Motor neuron (in vitro differentiated cells): ENCODE data around the gene PARPBP. TPM values are rescaled to one million over a fixed set of nuclear protein-coding genes. Genes with fewer than 3 reads are reported as not detected.

Source experiments
- ATAC-seq, 8 experiments: fragments of 200-7000 bp; cut with Tn5 transposase; replicated peaks in 6 of 8; 2 replicates each; pipeline ENCODE4 v1.8.0; 2021; ENCODE audit warnings: mild to moderate bottlenecking in 8 of 8, moderate library complexity in 8 of 8
- H3K27ac ChIP-seq, 2 donors: fragments of 250-450 bp; sonication (Bioruptor Pico); 2 replicates each; pipeline ENCODE4 v1.9.0; 2021; ENCODE audit warnings: antibody characterized with exemption in 2 of 2, mild to moderate bottlenecking in 2 of 2, moderate library complexity in 1 of 2
- H3K4me1 ChIP-seq, 2 donors: fragments of 250-450 bp; sonication (Bioruptor Pico); replicated peaks in 1 of 2; 2 replicates each; pipeline ENCODE4 v1.6.1; 2021; ENCODE audit warnings: antibody characterized with exemption in 2 of 2, mild to moderate bottlenecking in 2 of 2, moderate library complexity in 1 of 2
- H3K4me3 ChIP-seq, 5 donors: fragments of 250-450 bp; sonication (Bioruptor Pico); 2 replicates each; pipeline ENCODE4 v1.9.0; 2021; ENCODE audit warnings: antibody characterized with exemption in 5 of 5, mild to moderate bottlenecking in 5 of 5, moderate library complexity in 4 of 5
- WGBS, 10 experiments: fragments of 450-650 bp; shearing (Covaris generic); methylation state at CpG; one replicate each; pipeline ENCODE4 v1.0.0; 2022; 5-methylcytosine and 5-hydroxymethylcytosine counted together
- in situ Hi-C, 9 experiments: fragments of 400-800 bp; cut with MboI; loops; one replicate each; pipeline ENCODE4 v1.15.0; 2021; ENCODE audit warnings: low sequenced_read_pairs in 9 of 9, low pct_unique_long_range_greater_than_20kb in 2 of 9; ENCODE audit not compliant: unreplicated experiment in 9 of 9
- total RNA-seq, 8 experiments: library from RNA; unstranded; fragments of 300-600 nt; gene quantifications; 2 replicates each; pipeline versions ENCODE4 v1.2.3 to v1.2.4, GENCODE V29; 2022

Gene PARPBP
- total RNA-seq, 8 experiments from 2014 or later, result 1.2 to 24.2 (median 2.5) TPM

DNA sequence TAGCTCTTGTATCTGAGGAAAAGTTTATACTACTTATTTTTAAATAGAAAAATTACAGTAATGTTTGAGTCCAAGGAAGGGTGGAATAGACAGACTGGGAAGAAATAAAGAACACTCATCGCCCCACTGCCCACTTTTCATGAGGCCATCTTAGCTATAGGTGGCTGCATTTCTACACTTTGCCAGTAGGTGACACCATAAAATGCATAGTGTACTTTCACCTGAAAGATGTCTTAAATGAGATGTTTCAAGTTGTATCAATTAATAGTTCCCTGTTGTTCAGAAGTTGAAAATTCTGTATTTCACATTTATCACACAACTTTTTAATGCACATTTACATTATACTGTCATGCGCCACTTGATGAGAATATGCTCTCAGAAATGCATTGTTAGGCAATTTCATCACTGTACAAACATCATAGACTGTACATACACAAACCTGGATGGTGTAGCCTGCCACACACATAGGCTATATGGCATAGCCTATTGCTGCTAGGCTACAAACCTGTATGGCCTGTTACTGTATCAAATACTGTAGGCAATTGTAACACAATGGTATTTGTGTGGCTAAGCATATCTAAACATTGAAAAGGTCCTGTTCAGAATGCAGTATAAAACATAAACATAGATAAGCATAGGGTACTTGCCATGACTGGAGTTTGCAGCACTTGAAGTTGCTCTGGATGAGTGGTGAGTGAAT, 50.1 kb downstream of the PARPBP start:
- H3K27ac ChIP-seq, result no peak overlapping the region
- no peak overlapping the region for H3K4me3 ChIP-seq
- 80 to 100% (median 100%) methylated on average over 1 to 2 of the region's 2 CpGs; no CpG with 5 or more reads in 1 of the 10 experiments for WGBS, 10 experiments
- H3K4me1 ChIP-seq, result no peaks in the 10 kb centered on the region
- in situ Hi-C loops, result loop anchor here in 1 of 9 experiments (25.0 kb wide), 1 partner anchor 317 kb away; the partner anchor contains the start of gene IGF1
- ATAC-seq, result peak in 4 of 8 experiments; percentile 21 to 50 (median 36)

DNA sequence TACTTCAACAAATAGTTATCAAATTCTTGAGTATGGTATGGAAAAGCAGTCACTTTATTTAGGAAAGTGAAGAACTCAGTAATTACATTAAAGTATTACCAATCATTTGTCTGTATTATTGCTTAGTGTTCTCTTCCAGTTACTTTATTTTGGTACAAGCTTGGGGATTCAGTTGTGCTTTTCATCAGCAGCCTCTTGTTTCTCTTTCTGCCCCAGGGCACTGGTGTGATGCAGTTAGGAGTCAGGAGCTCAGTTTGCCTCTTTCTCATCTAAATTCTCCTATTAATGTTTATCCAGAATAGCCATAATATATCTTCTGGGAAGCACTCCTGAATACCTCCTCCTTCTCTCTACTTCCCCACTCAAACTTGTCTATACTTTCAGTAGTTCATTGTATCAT, 52.0 kb downstream of the PARPBP start:
- Histone ChIP-seq H3K4me3 (no peak overlapping the region), H3K27ac (no peak overlapping the region), H3K4me1 (no peaks in the 10 kb centered on the region)
- in situ Hi-C loops, result loop anchor here in 1 of 9 experiments (25.0 kb wide), 1 partner anchor 315 kb away; the partner anchor contains the start of gene IGF1
- ATAC-seq, result no peak

DNA sequence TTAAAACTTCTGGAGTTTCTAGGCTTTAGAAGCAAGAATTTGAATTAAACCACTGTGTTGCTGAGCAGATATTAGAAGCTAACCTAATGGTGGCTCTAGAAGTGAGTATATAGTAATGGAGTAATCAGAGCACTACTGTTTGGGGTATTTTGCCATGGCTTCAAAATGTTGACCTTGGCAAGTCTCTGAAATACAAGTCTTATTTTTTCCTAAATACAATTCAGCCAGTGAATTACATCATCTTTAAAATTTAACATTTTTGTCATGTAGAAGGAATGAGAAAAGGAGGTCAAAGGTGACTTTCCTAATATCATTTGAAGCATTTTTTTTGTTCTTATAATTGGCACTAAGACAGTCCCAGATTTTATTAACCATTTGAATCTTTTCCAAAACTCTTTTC, 52.5 kb downstream of the PARPBP start:
- no peaks in the 10 kb centered on the region for H3K4me1 ChIP-seq
- H3K27ac ChIP-seq, result no peak overlapping the region
- ATAC-seq, result no peak
- H3K4me3 ChIP-seq, result no peak overlapping the region
- in situ Hi-C loops, result loop anchor here in 1 of 9 experiments (25.0 kb wide), 1 partner anchor 315 kb away; the partner anchor contains the start of gene IGF1

DNA sequence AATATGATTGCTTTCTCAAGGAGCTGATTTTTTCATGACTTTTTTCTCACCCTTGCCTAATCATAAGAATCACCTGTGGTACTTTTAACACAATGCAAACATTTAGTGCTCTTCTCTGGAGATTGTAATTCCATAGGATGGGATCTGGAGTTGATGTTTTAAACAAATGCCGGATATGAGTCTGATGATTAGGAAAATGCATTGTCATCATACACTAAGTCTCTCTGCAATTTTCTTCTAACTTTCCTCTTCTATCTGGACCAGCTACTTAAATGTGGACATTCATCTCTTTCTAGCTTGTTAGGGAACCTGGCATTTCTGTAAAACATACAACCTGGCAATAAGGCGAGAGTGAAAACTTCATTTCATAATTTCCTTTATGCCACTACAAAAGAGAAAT, 54.1 kb downstream of the PARPBP start:
- no peak overlapping the region for H3K27ac ChIP-seq
- in situ Hi-C loops, result loop anchor here in 1 of 9 experiments (25.0 kb wide), 1 partner anchor 313 kb away; the partner anchor contains the start of gene IGF1
- H3K4me3 ChIP-seq, result no peak overlapping the region
- ATAC-seq, result no peak
- no peaks in the 10 kb centered on the region for H3K4me1 ChIP-seq
- WGBS, 10 experiments, result 50 to 100% (median 100%) methylated on average over 1 to 2 of the region's 2 CpGs; no CpG with 5 or more reads in 2 of the 10 experiments

DNA sequence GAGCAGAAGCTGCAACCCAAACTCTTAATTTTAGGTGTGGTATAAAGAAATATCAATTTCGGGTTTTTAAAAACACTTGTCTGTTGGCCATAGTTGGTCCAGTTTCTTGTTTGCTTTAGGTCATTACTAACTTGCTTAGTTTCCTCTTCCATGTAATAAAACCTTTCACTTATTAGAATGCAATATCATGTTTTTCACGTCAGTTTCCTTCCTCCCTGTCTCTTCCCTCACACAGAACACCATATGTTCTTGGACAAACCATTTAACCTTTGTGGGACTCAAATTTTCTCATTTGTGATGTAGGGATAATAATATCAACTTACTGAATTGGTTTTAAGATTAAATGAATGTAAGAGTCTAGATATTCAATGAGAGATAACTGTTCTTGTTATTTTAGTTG, 54.8 kb downstream of the PARPBP start:
- Histone ChIP-seq H3K4me1 (no peaks in the 10 kb centered on the region), H3K4me3 (no peak overlapping the region), H3K27ac (no peak overlapping the region)
- in situ Hi-C loops, result loop anchor here in 1 of 9 experiments (25.0 kb wide), 1 partner anchor 313 kb away; the partner anchor contains the start of gene IGF1
- 78 to 100% (median 95%) methylated on average over 1 to 2 of the region's 2 CpGs for WGBS, 10 experiments
- no peak for ATAC-seq

DNA sequence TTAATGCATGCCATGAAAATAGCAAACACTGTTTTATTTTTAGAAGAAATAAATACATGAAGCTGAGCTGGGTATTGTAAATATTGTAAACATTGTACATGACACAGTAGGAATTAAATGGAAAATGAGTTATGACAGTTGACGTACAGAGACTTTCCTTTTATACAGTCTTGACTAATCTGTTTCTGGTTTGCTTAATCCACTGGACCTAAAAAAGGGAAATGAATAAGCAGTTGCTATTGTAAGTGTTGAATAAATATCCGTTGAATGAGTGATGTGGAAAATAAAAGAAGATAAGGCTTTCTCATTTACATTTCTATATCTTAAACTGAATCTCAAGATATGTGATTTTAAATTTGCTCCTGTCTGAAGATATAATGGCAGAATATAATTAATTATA, 62.7 kb downstream of the PARPBP start:
- in situ Hi-C loops, result no loop called here
- WGBS, 10 experiments, result 67 to 100% (median 90%) methylated on average over 1 to 2 of the region's 2 CpGs
- ATAC-seq, result no peak
- Histone ChIP-seq H3K27ac (no peak overlapping the region), H3K4me3 (no peak overlapping the region), H3K4me1 (no peaks in the 10 kb centered on the region)

DNA sequence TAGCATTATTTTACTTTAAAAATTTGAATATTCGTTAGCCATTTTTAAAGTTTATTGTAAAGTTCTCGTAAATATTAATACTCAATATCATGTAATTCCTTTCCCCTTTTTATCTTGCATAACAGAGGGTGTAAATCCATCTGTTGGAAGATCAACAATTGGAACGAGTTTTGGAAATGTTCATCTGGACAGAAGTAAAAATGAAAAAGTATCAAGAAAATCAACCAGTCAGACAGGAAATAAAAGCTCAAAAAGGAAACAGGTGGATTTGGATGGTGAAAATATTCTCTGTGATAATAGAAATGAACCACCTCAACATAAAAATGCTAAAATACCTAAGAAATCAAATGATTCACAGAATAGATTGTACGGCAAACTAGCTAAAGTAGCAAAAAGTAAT, 75.8 kb downstream of the PARPBP start:
- Histone ChIP-seq H3K27ac (no peak overlapping the region), H3K4me1 (no peaks in the 10 kb centered on the region), H3K4me3 (no peak overlapping the region)
- ATAC-seq, result no peak
- in situ Hi-C loops, result no loop called here
- WGBS, 10 experiments, result 60 to 100% (median 92%) methylated on average over 2 to 4 of the region's 4 CpGs

DNA sequence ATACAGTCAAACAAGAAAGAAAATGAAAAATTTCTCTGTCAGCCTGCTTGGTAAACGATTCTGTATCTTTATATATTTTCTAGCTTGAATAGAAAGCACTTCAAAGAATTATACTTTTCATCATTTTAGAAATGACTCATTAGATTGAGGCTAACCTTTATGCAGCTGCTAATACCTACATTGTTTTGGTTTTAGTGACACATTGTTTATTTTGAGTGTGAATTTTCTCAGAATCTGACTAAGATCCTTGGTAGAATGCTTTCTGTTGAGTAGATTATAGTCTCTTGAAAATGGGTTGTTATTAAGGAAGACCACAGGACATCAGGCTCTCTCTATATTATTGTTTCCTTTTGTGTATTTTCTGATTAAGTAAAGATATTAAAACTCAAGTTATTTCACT, 77.8 kb downstream of the PARPBP start, which contains the start of gene PMCH:
Gene PMCH, minus strand, starts transcription at position 45 of the 400 bp plus-strand sequence. CDS start 63 bp downstream, outside the sequence.
- Histone ChIP-seq H3K4me3 (no peak within 1 kb of the TSS), H3K4me1 (no peaks in the 10 kb centered on the region), H3K27ac (no peak within 1 kb of the TSS)
- WGBS, 10 experiments, result 60 to 100% (median 84%) methylated on average over 1 of the region's 1 CpG; no CpG with 5 or more reads in 1 of the 10 experiments
- no peak for ATAC-seq
- in situ Hi-C loops, result no loop called here

DNA sequence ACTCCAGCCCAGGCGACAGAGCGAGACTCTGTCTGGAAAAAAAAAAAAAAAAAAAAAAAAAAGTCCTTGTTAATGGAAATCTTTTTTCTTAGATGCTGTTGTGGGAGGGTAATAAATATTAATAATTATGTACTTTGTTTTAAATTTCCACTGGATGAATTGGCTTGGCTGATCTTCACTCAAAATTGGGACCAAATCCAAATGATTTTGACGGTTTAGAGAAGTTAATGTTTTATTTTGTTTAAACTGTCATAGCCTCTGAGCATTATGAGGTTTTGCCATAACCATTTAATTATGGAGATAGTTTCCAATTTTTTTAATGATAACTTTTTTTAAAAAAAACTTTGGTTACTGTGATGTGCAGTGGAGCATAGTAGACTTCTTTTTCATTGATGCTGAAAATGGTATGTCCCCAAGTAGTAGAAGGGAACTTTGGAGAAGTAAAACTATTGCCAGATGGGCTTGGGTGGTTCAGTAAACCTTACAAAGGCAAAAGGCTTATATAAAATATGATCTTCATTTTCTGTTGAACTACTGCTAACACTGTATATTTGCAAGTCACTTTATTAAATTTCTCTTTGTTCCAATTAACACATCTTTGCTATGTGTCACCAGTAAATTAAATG, 81.6 kb downstream of the PARPBP start:
- in situ Hi-C loops, result no loop called here
- WGBS, 10 experiments, result 0 to 100% (median 88%) methylated on average over 1 to 3 of the region's 3 CpGs; no CpG with 5 or more reads in 1 of the 10 experiments
- H3K27ac ChIP-seq, result no peak overlapping the region
- ATAC-seq, result no peak
- H3K4me1 ChIP-seq, result no peaks in the 10 kb centered on the region
- no peak overlapping the region for H3K4me3 ChIP-seq

DNA sequence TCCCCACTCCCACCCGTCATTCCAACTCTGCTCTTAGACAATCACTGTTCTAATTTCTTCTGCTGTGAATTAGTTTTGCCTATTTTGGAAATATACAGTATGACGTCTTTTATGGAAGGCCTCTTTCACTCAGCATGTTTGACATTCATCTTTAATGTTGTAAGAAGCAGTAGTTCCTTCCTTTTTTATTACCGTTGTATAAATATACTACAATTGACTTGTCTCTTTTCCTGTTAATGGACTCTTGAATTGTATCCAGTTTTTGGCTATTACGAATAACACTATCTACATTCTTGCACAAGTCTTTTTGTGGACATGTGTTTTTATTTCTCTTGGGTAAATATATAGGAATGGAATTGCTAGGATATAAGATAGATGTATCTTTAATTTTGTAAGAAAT, 82.6 kb downstream of the PARPBP start:
- Histone ChIP-seq H3K4me1 (no peaks in the 10 kb centered on the region), H3K27ac (no peak overlapping the region), H3K4me3 (no peak overlapping the region)
- in situ Hi-C loops, result no loop called here
- no peak for ATAC-seq
- WGBS, 10 experiments, result 80 to 100% (median 96%) methylated on average over 1 to 4 of the region's 4 CpGs

DNA sequence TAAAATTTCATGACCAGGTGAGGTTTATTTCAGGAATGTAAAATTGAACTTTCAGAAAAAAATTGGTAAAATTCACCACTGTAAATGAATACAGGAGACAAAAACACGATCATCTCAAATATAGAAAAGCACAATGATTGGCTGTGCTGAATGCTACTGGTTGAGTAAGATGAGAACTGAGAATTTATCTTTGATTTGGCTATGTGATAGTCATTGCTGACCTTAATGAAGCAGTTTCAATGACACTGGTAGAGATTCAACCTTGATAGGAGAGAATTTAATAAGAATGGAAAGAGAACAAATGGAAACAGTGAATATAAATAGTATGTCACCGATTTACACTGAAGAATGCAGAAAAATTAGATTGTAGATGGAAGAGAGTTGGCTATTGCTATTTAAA, 84.0 kb downstream of the PARPBP start:
- in situ Hi-C loops, result no loop called here
- Histone ChIP-seq H3K4me1 (no peaks in the 10 kb centered on the region), H3K4me3 (no peak overlapping the region), H3K27ac (no peak overlapping the region)
- ATAC-seq, result no peak
- 80 to 100% (median 96%) methylated on average over 1 to 2 of the region's 2 CpGs for WGBS, 10 experiments

DNA sequence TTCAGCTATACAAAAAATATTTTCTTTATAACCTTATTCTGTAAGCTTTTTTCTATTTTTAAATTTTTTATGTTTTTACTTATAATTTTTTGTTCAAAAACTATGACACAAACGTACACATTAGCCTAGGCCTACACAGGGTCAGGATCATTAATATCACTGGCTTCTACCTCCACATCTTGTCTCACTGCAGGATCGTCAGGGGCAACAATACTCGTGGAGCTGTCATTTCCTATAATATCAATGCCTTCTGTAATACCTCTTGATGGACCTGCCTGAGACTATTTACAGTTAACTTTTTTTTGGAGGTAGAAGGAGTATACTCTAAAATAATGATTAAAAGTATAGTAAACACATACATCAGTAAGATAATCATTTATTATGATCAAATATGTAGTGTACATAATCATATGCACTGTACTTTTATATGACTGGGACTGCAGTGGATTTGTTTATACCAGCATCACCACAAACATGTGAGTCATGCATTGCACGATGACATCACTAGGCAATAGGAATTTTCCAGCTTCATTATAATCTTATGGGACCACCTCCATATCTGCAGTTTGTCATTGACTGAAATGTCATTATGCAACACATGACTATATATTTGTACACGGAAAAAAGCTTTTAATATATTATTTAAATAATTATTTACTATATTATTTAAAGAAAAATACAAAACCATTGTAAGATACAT, 96.2 kb downstream of the PARPBP start:
- peak in 7 of 8 experiments; percentile 64 to 99 (median 92) for ATAC-seq

DNA sequence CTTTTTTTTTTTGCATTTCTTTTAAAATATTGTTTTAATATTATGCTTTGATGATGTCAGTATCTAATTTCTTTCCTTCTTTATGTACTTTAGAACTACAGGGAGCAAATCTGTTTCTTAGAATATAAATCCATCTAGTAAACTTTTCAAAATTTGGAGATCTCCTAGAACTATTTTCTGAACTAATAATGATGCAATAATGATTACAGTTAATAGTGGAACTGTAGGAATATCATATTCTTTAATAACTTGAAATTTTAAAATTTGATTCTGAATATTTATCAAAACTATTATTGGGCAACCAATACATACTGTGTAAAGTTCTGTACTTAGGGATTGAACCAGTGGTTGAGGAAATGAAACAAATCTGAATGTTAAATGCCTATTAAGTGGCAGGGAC, 100.8 kb downstream of the PARPBP start:
- no peak overlapping the region for H3K27ac ChIP-seq
- no peaks in the 10 kb centered on the region for H3K4me1 ChIP-seq
- ATAC-seq, result no peak
- in situ Hi-C loops, result no loop called here
- no peak overlapping the region for H3K4me3 ChIP-seq

More for the DNA sequence above, 96.2 kb downstream of the PARPBP start:
- 61 to 100% (median 83%) methylated on average over 1 to 5 of the region's 5 CpGs for WGBS, 10 experiments
- Histone ChIP-seq H3K4me3 (no peak overlapping the region), H3K4me1 (no peaks in the 10 kb centered on the region), H3K27ac (no peak overlapping the region)
- in situ Hi-C loops, result no loop called here
